Measurements from ENCODE around the gene TAC3. TPM values are rescaled to one million over a fixed set of nuclear protein-coding genes. Genes with fewer than 3 reads are reported as not detected.
"Not testable (repeated sequence)": the region's sequence is repeated elsewhere in the genome, so short reads cannot be mapped to it uniquely, and the experiment has no call there.

The TAC3 gene
- total RNA-seq, 1 donor from 2014 or later, result not detected

DNA sequence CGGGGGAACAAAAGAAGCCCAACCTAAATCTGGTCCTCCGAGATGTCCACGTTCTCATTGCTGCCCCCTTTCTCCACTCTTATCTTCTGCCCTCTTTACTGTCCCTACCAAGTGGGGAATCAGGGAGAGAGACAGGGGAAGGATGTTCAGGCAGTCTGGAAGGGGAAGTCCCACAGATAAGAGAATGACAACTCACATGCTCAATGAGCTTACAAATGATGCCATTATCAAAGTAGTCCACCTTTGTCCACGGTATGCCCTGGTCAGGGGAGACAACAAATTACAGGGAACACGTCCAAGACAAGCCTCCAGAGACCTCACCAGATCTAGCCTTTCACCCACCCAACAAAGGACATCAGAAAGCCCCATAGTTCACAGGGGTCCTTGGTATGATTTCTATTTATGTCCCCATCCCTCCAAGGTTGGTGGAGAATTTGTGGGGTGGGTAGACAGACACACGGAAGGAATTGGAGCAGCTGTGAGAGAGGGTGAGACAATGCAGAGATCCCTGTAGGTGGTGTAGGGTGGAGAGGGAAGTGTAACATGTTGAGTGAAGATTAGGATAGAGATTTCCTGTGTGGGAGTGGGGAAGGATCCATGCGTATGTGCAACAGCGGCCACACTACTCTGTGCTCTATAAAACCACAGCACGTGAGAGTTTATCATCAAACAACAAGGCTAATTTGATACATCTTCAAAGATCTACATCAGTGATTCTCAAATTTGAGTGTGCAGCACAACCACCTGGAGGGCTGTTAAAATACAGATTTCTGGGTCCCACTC, 22.9 kb upstream of the TAC3 start:
- no peaks in the 10 kb centered on the region for H3K36me3 ChIP-seq (ENCODE audit: control insufficient read depth in 3 of 3, insufficient read depth in 3 of 3, low read length in 3 of 3)
- no peaks in the 10 kb centered on the region for H3K4me1 ChIP-seq (ENCODE audit: control insufficient read depth in 3 of 3, insufficient read depth in 3 of 3, low read length in 3 of 3)
- no peak overlapping the region for H3K9ac ChIP-seq (ENCODE audit: low read depth in 1 of 3, low read length in 3 of 3)
- no peak overlapping the region for H3K27ac ChIP-seq (ENCODE audit: low read depth, low read length)
- peaks cover 0 to 5% (median 4%) of the 10 kb centered on the region in 3 donors for H3K27me3 ChIP-seq (ENCODE audit: control insufficient read depth in 3 of 3, insufficient read depth in 3 of 3, low read length in 3 of 3)
- no peak overlapping the region for H3K4me3 ChIP-seq (ENCODE audit: low read length in 3 of 3)
- no peaks in the 10 kb centered on the region for H3K9me3 ChIP-seq (ENCODE audit: control insufficient read depth in 3 of 3, low read length in 3 of 3)

DNA sequence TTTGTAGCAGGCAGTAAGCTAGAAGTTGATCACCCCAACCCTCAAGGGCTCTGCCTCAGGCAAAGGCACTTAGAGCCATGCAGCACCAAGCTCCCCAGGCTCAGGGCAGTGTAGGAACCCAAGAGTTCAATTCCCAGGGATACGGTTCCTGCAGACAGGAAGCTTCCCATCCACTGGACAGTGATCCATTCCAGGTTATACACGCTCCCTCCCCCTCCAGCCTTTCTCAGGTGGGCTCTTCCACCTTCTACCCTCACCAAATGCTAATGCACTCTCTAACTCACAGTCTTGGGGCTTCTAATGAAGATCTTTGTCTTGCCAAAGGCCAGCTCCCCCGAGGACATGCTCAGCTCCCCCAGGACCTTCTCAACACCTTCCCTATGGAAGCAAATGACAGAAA, 20.9 kb upstream of the TAC3 start:
- H3K4me3 ChIP-seq (ENCODE audit: low read length in 3 of 3), result no peak overlapping the region
- no peaks in the 10 kb centered on the region for H3K9me3 ChIP-seq (ENCODE audit: control insufficient read depth in 3 of 3, low read length in 3 of 3)
- H3K36me3 ChIP-seq (ENCODE audit: control insufficient read depth in 3 of 3, insufficient read depth in 3 of 3, low read length in 3 of 3), result no peaks in the 10 kb centered on the region
- no peak overlapping the region for H3K9ac ChIP-seq (ENCODE audit: low read depth in 1 of 3, low read length in 3 of 3)
- no peaks in the 10 kb centered on the region for H3K27me3 ChIP-seq (ENCODE audit: control insufficient read depth in 3 of 3, insufficient read depth in 3 of 3, low read length in 3 of 3)
- no peak overlapping the region for H3K27ac ChIP-seq (ENCODE audit: low read depth, low read length)
- no peaks in the 10 kb centered on the region for H3K4me1 ChIP-seq (ENCODE audit: control insufficient read depth in 3 of 3, insufficient read depth in 3 of 3, low read length in 3 of 3)

DNA sequence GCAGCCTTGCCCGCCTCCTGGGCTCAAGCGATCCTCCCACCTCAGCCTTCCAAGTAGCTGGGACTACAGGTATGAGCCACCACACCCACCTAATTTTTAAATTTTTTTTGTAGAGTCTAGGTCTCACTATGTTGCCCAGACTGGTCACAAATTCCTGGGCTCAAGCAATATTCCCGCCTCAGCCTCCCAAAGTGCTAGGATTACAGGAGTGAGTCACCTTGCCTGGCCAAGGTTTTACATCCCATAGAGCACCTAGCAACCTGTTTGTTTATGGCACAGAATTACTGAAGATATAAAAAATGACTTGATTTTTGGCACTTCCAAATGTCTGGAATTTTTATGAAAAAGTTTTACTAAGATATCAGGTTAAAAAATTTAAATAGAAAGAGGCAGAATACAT, 17.1 kb upstream of the TAC3 start:
- H3K27ac ChIP-seq (ENCODE audit: low read depth, low read length), result no peak overlapping the region
- no peaks in the 10 kb centered on the region for H3K36me3 ChIP-seq (ENCODE audit: control insufficient read depth in 3 of 3, insufficient read depth in 3 of 3, low read length in 3 of 3)
- H3K9me3 ChIP-seq (ENCODE audit: control insufficient read depth in 3 of 3, low read length in 3 of 3), result no peaks in the 10 kb centered on the region
- peaks cover 0 to 7% (median 0%) of the 10 kb centered on the region in 3 donors for H3K27me3 ChIP-seq (ENCODE audit: control insufficient read depth in 3 of 3, insufficient read depth in 3 of 3, low read length in 3 of 3)
- H3K9ac ChIP-seq (ENCODE audit: low read depth in 1 of 3, low read length in 3 of 3), result no peak overlapping the region
- H3K4me1 ChIP-seq (ENCODE audit: control insufficient read depth in 3 of 3, insufficient read depth in 3 of 3, low read length in 3 of 3), result no peaks in the 10 kb centered on the region
- no peak overlapping the region for H3K4me3 ChIP-seq (ENCODE audit: low read length in 3 of 3)

DNA sequence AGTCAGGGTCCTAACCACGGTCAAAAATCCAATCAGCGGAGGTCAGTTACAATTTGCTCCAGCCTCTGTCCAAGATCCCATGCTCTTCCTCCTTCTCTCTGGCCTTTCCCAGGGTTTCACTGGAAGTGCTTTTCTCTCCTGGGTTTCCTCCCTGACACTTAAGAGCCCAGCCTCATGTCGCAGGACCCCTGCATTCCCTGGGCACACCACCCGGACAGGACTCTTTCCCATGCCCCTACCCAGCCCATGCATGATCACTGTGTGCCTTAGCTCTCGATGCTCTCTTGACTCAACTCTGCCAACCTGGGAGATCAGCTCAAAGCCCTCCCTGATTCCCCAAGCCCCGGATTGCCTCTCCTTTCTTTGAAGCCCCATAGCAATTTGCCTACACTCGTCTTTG, 15.5 kb upstream of the TAC3 start:
- Histone ChIP-seq H3K36me3 (ENCODE audit: control insufficient read depth in 3 of 3, insufficient read depth in 3 of 3, low read length in 3 of 3) (no peaks in the 10 kb centered on the region), H3K4me1 (ENCODE audit: control insufficient read depth in 3 of 3, insufficient read depth in 3 of 3, low read length in 3 of 3) (no peaks in the 10 kb centered on the region), H3K27ac (ENCODE audit: low read depth, low read length) (no peak overlapping the region), H3K9ac (ENCODE audit: low read depth in 1 of 3, low read length in 3 of 3) (no peak overlapping the region), H3K9me3 (ENCODE audit: control insufficient read depth in 3 of 3, low read length in 3 of 3) (no peaks in the 10 kb centered on the region), H3K27me3 (ENCODE audit: control insufficient read depth in 3 of 3, insufficient read depth in 3 of 3, low read length in 3 of 3) (peaks cover 0 to 17% (median 6%) of the 10 kb centered on the region in 3 donors), H3K4me3 (ENCODE audit: low read length in 3 of 3) (no peak overlapping the region)

DNA sequence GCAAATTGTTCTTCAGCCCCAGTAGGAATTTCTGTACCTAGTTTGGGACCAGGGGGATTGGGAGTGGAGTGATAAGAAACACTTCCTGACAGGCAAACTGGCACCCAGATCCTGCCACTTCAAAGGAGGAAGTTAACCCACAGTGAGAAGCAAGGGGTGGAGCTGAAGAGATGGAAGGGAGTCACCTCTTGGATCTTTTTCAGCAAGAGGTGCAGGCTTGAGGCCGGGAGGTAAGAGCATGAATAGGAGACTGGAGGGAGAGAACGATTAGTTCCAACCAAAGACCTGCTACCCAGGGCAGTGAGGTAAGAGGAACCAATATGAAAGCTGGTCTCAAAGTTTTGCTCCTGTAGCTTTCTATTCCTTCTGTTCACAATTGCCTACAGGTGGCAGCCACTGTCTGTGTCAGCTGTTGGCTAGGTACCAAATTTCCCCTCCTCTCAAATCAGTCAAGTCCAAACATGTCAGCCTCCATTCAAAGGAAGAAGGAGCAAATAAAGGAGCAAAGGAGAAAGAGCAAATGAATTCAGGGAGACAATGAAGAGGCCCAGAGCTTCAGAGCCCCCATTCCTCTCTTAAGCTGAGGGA, 14.9 kb upstream of the TAC3 start:
- Histone ChIP-seq H3K27me3 (ENCODE audit: control insufficient read depth in 3 of 3, insufficient read depth in 3 of 3, low read length in 3 of 3) (peaks cover 0 to 22% (median 7%) of the 10 kb centered on the region in 3 donors), H3K36me3 (ENCODE audit: control insufficient read depth in 3 of 3, insufficient read depth in 3 of 3, low read length in 3 of 3) (no peaks in the 10 kb centered on the region), H3K4me3 (ENCODE audit: low read length in 3 of 3) (no peak overlapping the region), H3K4me1 (ENCODE audit: control insufficient read depth in 3 of 3, insufficient read depth in 3 of 3, low read length in 3 of 3) (no peaks in the 10 kb centered on the region), H3K9ac (ENCODE audit: low read depth in 1 of 3, low read length in 3 of 3) (no peak overlapping the region), H3K27ac (ENCODE audit: low read depth, low read length) (no peak overlapping the region), H3K9me3 (ENCODE audit: control insufficient read depth in 3 of 3, low read length in 3 of 3) (no peaks in the 10 kb centered on the region)

DNA sequence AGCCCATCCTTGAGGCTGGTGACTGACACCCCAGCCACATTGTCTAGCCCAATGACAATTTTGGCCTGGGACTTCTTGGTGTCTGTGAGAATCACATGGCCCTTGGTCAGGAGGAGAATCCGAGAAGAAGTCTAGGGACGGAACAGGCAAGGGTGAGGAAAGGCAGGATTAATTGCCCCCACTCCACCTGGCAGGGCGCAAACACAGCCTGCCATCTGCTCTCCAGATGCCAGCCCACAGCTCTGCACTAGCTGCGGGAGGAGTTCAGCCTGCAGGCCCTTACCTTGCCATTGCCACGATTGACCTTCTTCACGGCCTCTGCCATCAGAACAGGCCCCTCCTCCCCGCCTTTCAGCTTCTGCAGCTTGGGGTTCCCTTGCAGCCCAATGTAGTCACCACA, 13.1 kb upstream of the TAC3 start:
- Histone ChIP-seq H3K4me3 (ENCODE audit: low read length in 3 of 3) (no peak overlapping the region), H3K4me1 (ENCODE audit: control insufficient read depth in 3 of 3, insufficient read depth in 3 of 3, low read length in 3 of 3) (no peaks in the 10 kb centered on the region), H3K9ac (ENCODE audit: low read depth in 1 of 3, low read length in 3 of 3) (no peak overlapping the region), H3K9me3 (ENCODE audit: control insufficient read depth in 3 of 3, low read length in 3 of 3) (no peaks in the 10 kb centered on the region), H3K27ac (ENCODE audit: low read depth, low read length) (no peak overlapping the region), H3K36me3 (ENCODE audit: control insufficient read depth in 3 of 3, insufficient read depth in 3 of 3, low read length in 3 of 3) (no peaks in the 10 kb centered on the region), H3K27me3 (ENCODE audit: control insufficient read depth in 3 of 3, insufficient read depth in 3 of 3, low read length in 3 of 3) (peaks cover 0 to 22% (median 7%) of the 10 kb centered on the region in 3 donors)

DNA sequence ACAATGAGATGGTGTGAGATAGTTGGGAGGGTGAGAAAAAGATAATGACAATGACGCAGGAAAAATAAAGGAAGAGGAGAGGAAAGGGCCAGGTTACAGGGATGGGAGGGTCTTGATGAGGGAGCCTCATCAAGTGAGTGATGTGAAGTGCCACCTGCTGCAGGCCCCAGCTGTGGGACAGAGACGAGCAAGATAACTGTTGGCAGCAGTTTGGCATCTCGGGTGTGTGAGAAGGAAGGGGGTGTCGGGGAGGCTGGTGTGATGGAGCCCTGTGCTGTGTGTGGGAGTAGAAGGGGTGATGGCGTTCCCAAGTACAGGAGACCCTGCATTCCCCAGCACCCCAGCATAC, 11.4 kb upstream of the TAC3 start:
- Histone ChIP-seq H3K27me3 (ENCODE audit: control insufficient read depth in 3 of 3, insufficient read depth in 3 of 3, low read length in 3 of 3) (peaks cover 0 to 22% (median 7%) of the 10 kb centered on the region in 3 donors), H3K9me3 (ENCODE audit: control insufficient read depth in 3 of 3, low read length in 3 of 3) (no peaks in the 10 kb centered on the region), H3K9ac (ENCODE audit: low read depth in 1 of 3, low read length in 3 of 3) (no peak overlapping the region), H3K4me1 (ENCODE audit: control insufficient read depth in 3 of 3, insufficient read depth in 3 of 3, low read length in 3 of 3) (no peaks in the 10 kb centered on the region), H3K36me3 (ENCODE audit: control insufficient read depth in 3 of 3, insufficient read depth in 3 of 3, low read length in 3 of 3) (no peaks in the 10 kb centered on the region), H3K27ac (ENCODE audit: low read depth, low read length) (no peak overlapping the region), H3K4me3 (ENCODE audit: low read length in 3 of 3) (no peak overlapping the region)

DNA sequence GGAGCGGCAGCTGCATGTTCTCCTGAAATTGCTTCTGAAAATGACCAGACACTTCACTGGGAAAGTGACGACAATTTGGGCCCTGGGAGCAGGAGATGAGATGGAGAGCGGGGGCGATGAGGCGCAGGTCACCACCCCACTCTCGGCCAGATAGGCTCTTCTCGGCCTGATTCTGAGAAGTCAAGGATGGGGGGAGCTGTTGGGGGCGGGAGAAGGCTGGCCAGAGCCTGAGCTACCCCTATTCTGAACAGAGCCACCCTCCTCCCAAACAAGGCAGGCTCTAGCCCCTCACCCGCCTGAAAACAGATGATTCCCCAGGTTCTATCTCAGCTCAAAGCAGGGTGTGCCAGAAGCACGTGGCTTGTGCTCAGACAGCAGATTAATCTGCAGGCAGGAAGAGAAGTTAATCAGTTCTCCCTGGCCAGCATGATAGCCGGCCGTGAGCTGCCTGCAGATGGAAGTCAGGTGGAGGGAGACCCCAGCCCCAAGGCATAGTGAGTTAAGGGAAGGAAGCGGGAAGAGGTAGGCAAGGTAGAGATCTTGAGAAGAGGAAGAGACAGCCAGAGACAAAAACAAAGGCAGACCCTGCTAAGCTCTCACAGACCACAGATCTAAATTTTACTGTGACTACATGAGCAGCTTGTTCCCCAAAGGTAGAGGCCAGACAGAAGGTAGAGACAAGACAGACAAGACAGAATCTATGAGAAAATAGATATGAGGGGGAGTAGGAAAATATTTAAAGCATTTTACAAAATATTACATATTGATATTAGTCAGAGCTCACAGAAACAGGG, 10.9 kb upstream of the TAC3 start:
- Histone ChIP-seq H3K4me1 (ENCODE audit: control insufficient read depth in 3 of 3, insufficient read depth in 3 of 3, low read length in 3 of 3) (no peaks in the 10 kb centered on the region), H3K9ac (ENCODE audit: low read depth in 1 of 3, low read length in 3 of 3) (no peak overlapping the region), H3K27me3 (ENCODE audit: control insufficient read depth in 3 of 3, insufficient read depth in 3 of 3, low read length in 3 of 3) (peaks cover 0 to 22% (median 7%) of the 10 kb centered on the region in 3 donors), H3K9me3 (ENCODE audit: control insufficient read depth in 3 of 3, low read length in 3 of 3) (no peaks in the 10 kb centered on the region), H3K4me3 (ENCODE audit: low read length in 3 of 3) (no peak overlapping the region), H3K36me3 (ENCODE audit: control insufficient read depth in 3 of 3, insufficient read depth in 3 of 3, low read length in 3 of 3) (no peaks in the 10 kb centered on the region), H3K27ac (ENCODE audit: low read depth, low read length) (no peak overlapping the region)

DNA sequence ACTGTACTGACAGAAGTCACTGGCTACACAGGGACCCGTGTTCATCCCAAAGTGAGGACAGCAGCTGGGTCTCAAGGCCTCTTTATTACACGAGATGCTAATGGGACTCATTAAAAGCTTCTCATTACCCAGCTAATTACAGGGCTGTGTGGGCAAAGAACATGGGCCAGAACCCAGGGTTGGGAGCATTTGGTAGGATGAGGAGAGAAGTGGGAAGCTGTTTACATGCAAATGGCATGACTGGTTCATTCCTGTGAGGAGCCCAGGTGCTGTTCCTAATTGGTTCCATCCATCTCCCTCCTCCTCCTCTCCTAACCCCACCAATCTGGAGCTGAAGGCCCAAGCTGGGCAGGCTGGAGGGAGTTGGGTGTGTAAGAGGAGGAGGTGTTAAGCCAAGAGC, 8.9 kb upstream of the TAC3 start:
- Histone ChIP-seq H3K27me3 (ENCODE audit: control insufficient read depth in 3 of 3, insufficient read depth in 3 of 3, low read length in 3 of 3) (peaks cover 0 to 18% (median 7%) of the 10 kb centered on the region in 3 donors), H3K27ac (ENCODE audit: low read depth, low read length) (no peak overlapping the region), H3K4me3 (ENCODE audit: low read length in 3 of 3) (no peak overlapping the region), H3K9ac (ENCODE audit: low read depth in 1 of 3, low read length in 3 of 3) (no peak overlapping the region), H3K36me3 (ENCODE audit: control insufficient read depth in 3 of 3, insufficient read depth in 3 of 3, low read length in 3 of 3) (no peaks in the 10 kb centered on the region), H3K4me1 (ENCODE audit: control insufficient read depth in 3 of 3, insufficient read depth in 3 of 3, low read length in 3 of 3) (no peaks in the 10 kb centered on the region), H3K9me3 (ENCODE audit: control insufficient read depth in 3 of 3, low read length in 3 of 3) (no peaks in the 10 kb centered on the region)

DNA sequence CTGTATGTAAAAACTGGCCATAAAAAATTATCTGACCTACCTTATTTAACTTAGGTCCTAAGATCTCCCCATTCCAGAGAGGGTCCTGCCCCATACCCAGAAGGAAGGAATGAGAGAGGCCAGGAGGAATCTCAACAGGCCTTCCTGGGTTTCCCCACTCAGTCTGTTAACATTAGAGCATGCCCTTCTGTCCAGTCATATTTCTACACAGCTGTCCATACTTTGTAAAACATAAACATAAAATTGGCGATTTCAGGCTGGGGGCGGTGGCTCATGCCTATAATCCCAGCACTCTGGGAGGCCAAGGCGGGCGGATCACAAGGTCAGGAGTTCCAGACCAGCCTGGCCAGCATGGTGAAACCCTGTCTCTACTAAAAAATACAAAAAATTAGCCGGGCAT, 6.0 kb upstream of the TAC3 start:
- H3K4me3 ChIP-seq (ENCODE audit: low read length in 3 of 3); H3K27ac ChIP-seq (ENCODE audit: low read depth, low read length); H3K36me3 ChIP-seq (ENCODE audit: control insufficient read depth in 3 of 3, insufficient read depth in 3 of 3, low read length in 3 of 3); H3K9ac ChIP-seq (ENCODE audit: low read depth in 1 of 3, low read length in 3 of 3); H3K4me1 ChIP-seq (ENCODE audit: control insufficient read depth in 3 of 3, insufficient read depth in 3 of 3, low read length in 3 of 3); H3K27me3 ChIP-seq (ENCODE audit: control insufficient read depth in 3 of 3, insufficient read depth in 3 of 3, low read length in 3 of 3); H3K9me3 ChIP-seq (ENCODE audit: control insufficient read depth in 3 of 3, low read length in 3 of 3): not testable (repeated sequence)
